NCI-H460 (cell line): ENCODE data around the gene ZNF267. TPM values are rescaled to one million over a fixed set of nuclear protein-coding genes. Genes with fewer than 3 reads are reported as not detected.
"Not testable (repeated sequence)": the region's sequence is repeated elsewhere in the genome, so short reads cannot be mapped to it uniquely, and the experiment has no call there.

Experiments
- DNase-seq: peaks from one replicate; pipeline ENCODE4 v3.0.0-alpha.2; 2016; ENCODE audit warnings: low read depth; ENCODE audit errors: extremely low read depth
- polyA plus RNA-seq: library from polyadenylated mRNA; depleted of rRNA; stranded (reverse); fragments of >200 nt; gene quantifications from 2 replicates; pipeline ENCODE4 v1.2.3, GENCODE V29; 2014; cell fraction: nucleus; rRNA removed
- total RNA-seq: library from RNA; depleted of rRNA; stranded (reverse); fragments of >200 nt; shearing (Covaris generic); gene quantifications from 2 replicates; pipeline ENCODE4 v1.2.3, GENCODE V29; 2014; rRNA removed

ZNF267 gene
- 15.1 and 15.4 TPM in 2 replicates for total RNA-seq
- polyA plus RNA-seq = 6.2 and 7.6 TPM in 2 replicates

DNA sequence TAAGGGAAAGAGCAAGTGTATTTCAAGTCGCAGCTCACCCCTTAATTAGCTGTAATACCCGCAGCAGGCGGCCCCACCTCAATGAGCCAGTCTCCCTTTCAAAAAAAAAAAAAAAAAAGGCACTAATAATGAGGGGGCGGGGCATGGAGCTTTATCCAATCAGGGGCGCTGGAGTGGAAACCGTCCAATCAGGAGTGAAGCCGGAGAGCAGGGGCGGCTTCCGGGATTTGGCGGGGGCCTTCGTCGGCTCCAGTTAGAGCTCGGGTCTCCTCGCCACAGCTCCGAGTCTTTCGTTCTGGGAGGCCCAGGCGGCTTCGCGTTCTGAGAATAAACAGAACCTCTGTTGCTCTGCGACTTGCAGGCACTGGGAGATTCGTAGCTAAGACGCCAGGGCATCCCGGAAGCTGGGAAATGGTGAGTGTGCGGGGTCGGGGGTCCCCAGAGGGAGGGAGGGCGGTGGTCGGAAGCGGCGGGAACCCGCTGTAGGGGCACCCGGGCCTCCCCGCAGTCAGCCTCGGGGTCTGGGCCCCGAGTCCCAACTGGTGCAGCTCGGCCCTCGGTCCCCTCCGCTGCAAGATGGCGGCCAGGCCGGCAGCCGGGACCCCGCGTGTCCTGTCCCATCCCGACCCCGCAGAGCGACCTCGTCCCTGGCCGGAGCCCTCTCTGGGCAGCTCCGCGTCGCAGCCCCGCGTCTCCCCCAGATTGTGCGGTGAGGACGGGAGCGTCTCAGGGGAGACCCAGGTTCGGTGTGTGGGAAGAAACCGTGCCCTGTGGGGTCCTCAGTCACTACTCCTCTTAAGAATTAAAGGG, at the start of gene ZNF267:
ZNF267 (plus strand) TSS at position 252 of the 810 bp plus-strand sequence; CDS start at position 412, 160 bp downstream.
- peak; percentile 93 for DNase-seq

- no peak for DNase-seq
These were observed 40.6 kb upstream of the ZNF267 start for GRCh38 chr16:31833047-31833446.

GRCh38 chr16:31836396-31836795, 37.2 kb upstream of the ZNF267 start:
- DNase-seq = not testable (repeated sequence)

GRCh38 chr16:31842864-31843263, 30.7 kb upstream of the ZNF267 start:
- no peak for DNase-seq

DNA sequence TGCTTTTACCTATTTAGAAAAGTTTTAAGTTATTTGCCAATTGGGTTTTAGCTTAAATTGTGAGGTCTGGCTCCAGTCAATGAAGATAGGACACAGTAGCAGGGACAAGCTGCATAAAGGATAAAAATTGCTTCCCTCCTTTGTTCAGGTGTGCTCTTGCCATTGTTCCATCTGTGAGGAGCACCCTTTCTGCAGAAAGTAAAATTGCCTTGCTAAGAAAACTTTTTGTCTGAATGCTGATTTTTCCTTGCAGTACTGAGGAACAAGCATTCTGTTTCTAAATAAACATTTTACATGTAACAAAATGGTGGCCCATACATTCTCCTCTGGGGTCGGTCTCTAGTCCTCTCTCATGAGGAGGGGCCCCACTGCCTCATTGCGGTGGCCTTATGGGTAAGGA, 25.0 kb upstream of the ZNF267 start:
- not testable (repeated sequence) for DNase-seq

DNA sequence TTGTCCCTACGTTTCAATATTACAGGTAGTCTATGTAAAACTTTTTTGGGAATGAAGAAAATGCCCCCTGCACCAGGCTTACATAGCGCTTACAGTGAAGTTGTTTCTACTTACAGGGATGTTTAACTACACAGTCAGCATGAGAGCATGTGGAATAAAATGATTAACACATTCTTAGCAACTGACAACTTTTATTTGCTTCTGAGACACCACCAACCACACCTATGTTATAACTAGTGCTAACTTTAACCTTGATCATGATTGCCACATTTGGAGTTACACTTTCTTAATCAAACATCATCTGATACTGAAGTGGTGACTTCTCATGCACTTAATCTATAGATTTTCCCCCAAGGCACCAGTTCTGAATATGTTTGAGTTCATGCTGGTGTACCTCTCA, 20.3 kb upstream of the ZNF267 start:
- DNase-seq = no peak

- no peak for DNase-seq
These were observed 13.1 kb upstream of the ZNF267 start for GRCh38 chr16:31860508-31860907.

GRCh38 chr16:31861455-31861854, 12.2 kb upstream of the ZNF267 start:
- no peak for DNase-seq

GRCh38 chr16:31862761-31863160, 10.8 kb upstream of the ZNF267 start:
- DNase-seq = no peak

GRCh38 chr16:31868164-31868563, 5.4 kb upstream of the ZNF267 start:
- no peak for DNase-seq

GRCh38 chr16:31868691-31869167, 4.9 kb upstream of the ZNF267 start:
- peak; percentile 78 for DNase-seq

DNA sequence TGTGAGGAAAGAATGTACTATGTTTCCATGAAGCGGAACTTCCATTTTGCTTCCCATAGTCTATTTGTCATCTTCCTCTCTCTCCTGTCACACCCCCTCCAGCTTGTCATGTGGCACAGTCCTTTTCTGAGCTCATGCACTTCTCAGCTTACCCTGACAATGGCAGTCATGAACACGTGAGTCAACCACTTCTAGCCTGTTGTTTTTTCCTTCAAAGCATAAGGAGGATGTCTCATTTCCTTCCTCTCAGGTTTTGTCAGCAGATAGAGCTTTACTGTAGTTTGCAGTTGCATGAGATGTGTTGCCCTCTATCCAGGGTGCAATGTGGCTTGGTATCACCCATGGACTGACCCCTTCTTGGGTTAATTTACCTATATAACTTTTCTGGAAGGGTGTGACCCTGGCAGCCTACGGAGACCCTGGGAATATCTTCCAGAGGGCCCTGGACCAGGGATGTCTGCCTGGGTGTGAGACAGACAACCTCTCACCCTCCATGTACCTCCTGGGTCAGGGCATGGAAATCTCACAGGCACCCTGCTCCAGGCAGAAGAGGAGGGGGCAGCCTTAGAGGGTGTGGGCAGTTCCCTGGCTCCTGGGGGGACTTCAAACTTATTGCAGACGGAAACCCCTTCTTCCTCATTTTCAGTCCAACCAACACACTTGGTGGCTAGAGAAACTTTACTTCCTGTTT, 4.0 kb upstream of the ZNF267 start:
- no peak for DNase-seq

GRCh38 chr16:31870809-31871208, 2.8 kb upstream of the ZNF267 start:
- no peak for DNase-seq

- DNase-seq = no peak
These were observed 2.1 kb upstream of the ZNF267 start for GRCh38 chr16:31871510-31871909.

DNA sequence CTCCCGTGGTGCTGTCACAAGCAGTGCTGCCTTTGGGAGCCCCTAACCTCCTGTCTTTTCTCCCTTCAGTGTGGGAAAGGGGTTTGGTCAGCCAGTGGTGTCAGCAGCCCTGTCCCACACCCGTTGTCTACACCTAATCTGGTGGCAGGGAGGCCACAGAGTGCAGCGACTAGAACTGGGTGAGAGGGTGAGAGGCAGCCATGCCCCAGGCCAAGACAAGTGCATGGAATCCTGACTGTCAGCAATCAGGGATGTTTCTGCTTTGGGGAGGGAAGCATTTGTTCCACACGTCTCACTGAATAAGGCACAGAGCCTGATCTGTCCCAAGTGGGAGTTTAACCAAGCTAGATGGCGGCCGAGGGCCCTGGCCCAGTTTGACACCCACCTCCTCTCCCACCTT, 1.4 kb upstream of the ZNF267 start:
- no peak for DNase-seq

- peak; percentile 17 for DNase-seq
These were observed 932 bp downstream of the ZNF267 start for GRCh38 chr16:31874366-31875111.

GRCh38 chr16:31875112-31875803, 1.7 kb downstream of the ZNF267 start:
- no peak for DNase-seq

GRCh38 chr16:31875928-31876547, 2.4 kb downstream of the ZNF267 start:
- no peak for DNase-seq

GRCh38 chr16:31876951-31877828, 3.6 kb downstream of the ZNF267 start:
- no peak for DNase-seq
